NB4 (cell line): ENCODE results near the gene GALNT18.

Source experiments
- MAX ChIP-seq: IDR thresholded peaks from 2 replicates; pipeline ENCODE4 v1.6.1; 2011; ENCODE audit warnings: low read depth, low read length
- MYC ChIP-seq: IDR thresholded peaks from 2 replicates; pipeline ENCODE4 v1.6.1; 2011; ENCODE audit warnings: low read depth, low read length
- POLR2A ChIP-seq: IDR thresholded peaks from 2 replicates; pipeline ENCODE4 v1.6.1; 2011; ENCODE audit warnings: mild to moderate bottlenecking; ENCODE audit not compliant: insufficient read length; ENCODE audit errors: extremely low read depth
- TF ChIP-seq, protein P1 (sequence below): IDR thresholded peaks from one replicate; pipeline ENCODE4 v1.5.1; 2012; ENCODE audit warnings: low read depth, low read length

- TF ChIP-seq, protein P1, sequence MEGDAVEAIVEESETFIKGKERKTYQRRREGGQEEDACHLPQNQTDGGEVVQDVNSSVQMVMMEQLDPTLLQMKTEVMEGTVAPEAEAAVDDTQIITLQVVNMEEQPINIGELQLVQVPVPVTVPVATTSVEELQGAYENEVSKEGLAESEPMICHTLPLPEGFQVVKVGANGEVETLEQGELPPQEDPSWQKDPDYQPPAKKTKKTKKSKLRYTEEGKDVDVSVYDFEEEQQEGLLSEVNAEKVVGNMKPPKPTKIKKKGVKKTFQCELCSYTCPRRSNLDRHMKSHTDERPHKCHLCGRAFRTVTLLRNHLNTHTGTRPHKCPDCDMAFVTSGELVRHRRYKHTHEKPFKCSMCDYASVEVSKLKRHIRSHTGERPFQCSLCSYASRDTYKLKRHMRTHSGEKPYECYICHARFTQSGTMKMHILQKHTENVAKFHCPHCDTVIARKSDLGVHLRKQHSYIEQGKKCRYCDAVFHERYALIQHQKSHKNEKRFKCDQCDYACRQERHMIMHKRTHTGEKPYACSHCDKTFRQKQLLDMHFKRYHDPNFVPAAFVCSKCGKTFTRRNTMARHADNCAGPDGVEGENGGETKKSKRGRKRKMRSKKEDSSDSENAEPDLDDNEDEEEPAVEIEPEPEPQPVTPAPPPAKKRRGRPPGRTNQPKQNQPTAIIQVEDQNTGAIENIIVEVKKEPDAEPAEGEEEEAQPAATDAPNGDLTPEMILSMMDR: no peak
- no peak for TF ChIP-seq POLR2A
- no peak for TF ChIP-seq MAX
- no peak for TF ChIP-seq MYC
Measured at GRCh38 chr11:11571893-11572292, 49.9 kb downstream of the GALNT18 start.
